ENCODE data around the gene NPR1. TPM values are rescaled to one million over a fixed set of nuclear protein-coding genes. Genes with fewer than 3 reads are reported as not detected.
A peak's percentile ranks its signal among the peaks of the same experiment; 100 is the strongest.
"Not testable (repeated sequence)": the region's sequence is repeated elsewhere in the genome, so short reads cannot be mapped to it uniquely, and the experiment has no call there.

NPR1 gene
- total RNA-seq, 1 donor, result 3.9 TPM

DNA sequence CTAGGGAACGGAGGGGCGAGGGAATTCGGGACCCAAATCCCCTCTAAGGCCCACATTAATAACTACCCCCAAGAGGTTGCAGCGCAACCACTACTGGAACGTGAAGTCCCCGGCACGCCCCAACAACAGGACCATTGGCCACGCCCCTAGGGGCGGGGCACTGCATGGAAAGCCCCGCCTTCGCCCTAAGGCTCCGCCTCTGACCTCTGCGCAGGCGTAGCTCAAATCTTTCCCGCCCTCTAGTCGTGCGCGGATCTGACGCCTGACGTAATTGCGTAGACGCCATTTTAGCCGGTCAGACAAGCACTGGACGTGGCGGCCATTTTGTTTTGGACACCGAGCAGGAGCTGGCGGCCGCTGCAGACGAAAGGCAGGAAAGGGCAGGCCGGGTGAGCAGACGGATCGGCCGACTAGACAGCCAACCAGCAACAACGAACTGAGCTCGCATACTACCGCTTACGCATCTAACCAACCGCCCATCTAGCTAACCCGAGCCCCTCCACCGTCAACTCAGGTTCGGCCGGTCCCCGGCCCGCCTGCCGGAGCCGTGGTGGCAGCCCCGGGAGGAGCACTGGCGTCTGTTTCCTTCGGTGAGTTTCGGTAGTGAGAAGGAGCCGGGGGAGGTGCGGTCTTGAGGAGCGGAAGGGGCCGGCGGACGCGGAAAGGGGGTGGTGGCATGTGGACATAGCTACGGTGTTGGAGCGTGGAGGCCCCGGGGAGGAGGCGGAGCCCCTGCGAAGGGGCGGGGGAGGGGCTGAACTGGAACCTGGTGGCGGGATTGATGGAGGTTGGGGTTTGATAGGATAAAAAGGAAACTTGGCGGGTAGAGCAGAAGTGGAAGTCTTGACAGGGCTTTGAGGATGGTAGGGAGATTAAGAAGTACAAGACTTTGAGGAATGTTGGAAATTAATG, 44.5 kb upstream of the NPR1 start, which contains the start of gene CHTOP:
CHTOP (plus strand) TSS at position 313 of the 912 bp plus-strand sequence. CDS start 2,523 bp downstream, outside the sequence.
- peak within 1 kb of the TSS; percentile 100 for H3K4me3 ChIP-seq (ENCODE audit: low read depth, low read length)
- TF ChIP-seq, protein P1, sequence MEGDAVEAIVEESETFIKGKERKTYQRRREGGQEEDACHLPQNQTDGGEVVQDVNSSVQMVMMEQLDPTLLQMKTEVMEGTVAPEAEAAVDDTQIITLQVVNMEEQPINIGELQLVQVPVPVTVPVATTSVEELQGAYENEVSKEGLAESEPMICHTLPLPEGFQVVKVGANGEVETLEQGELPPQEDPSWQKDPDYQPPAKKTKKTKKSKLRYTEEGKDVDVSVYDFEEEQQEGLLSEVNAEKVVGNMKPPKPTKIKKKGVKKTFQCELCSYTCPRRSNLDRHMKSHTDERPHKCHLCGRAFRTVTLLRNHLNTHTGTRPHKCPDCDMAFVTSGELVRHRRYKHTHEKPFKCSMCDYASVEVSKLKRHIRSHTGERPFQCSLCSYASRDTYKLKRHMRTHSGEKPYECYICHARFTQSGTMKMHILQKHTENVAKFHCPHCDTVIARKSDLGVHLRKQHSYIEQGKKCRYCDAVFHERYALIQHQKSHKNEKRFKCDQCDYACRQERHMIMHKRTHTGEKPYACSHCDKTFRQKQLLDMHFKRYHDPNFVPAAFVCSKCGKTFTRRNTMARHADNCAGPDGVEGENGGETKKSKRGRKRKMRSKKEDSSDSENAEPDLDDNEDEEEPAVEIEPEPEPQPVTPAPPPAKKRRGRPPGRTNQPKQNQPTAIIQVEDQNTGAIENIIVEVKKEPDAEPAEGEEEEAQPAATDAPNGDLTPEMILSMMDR (IDR thresholded peaks at IDR 0.05; ENCODE audit: insufficient read depth, low read depth, low read length), result no peak

GRCh38 chr1:153635872-153636271, 42.6 kb upstream of the NPR1 start:
- no peak for DNase-seq (ENCODE audit: low read depth)
- TF ChIP-seq, protein P1 (IDR thresholded peaks at IDR 0.05; ENCODE audit: insufficient read depth, low read depth, low read length), result no peak
- peak overlapping the region; percentile 100 for H3K4me3 ChIP-seq (ENCODE audit: low read depth, low read length)

More for the DNA sequence above, 44.5 kb upstream of the NPR1 start, which contains the start of gene CHTOP:
- DNase-seq (ENCODE audit: low read depth), result peak; percentile 99

DNA sequence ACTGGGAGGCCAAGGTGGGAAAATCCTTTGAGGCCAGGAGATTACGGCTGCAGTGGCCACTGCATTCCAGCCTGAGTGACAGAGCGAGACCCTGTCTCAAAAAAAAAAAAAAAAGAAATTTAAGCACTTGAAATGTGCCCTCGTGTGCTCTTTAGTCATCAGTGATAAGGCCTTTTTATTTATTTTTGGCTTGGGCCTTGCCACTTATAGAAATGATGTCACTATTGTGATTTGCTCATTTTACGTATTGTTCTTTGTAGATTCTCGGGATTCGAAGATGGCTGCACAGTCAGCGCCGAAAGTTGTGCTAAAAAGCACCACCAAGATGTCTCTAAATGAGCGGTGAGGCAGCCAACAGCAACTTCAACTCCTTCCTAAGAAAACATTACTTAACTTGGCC, 42.2 kb upstream of the NPR1 start:
- TF ChIP-seq, protein P1 (IDR thresholded peaks at IDR 0.05; ENCODE audit: insufficient read depth, low read depth, low read length), result no peak
- no peak overlapping the region for H3K4me3 ChIP-seq (ENCODE audit: low read depth, low read length)
- DNase-seq (ENCODE audit: low read depth), result no peak

GRCh38 chr1:153638261-153638660, 40.2 kb upstream of the NPR1 start:
- TF ChIP-seq, protein P1 (IDR thresholded peaks at IDR 0.05; ENCODE audit: insufficient read depth, low read depth, low read length), result no peak
- no peak overlapping the region for H3K4me3 ChIP-seq (ENCODE audit: low read depth, low read length)
- DNase-seq (ENCODE audit: low read depth), result no peak

GRCh38 chr1:153639280-153639679, 39.2 kb upstream of the NPR1 start:
- H3K4me3 ChIP-seq (ENCODE audit: low read depth, low read length), result no peak overlapping the region
- TF ChIP-seq, protein P1 (IDR thresholded peaks at IDR 0.05; ENCODE audit: insufficient read depth, low read depth, low read length), result no peak
- no peak for DNase-seq (ENCODE audit: low read depth)

DNA sequence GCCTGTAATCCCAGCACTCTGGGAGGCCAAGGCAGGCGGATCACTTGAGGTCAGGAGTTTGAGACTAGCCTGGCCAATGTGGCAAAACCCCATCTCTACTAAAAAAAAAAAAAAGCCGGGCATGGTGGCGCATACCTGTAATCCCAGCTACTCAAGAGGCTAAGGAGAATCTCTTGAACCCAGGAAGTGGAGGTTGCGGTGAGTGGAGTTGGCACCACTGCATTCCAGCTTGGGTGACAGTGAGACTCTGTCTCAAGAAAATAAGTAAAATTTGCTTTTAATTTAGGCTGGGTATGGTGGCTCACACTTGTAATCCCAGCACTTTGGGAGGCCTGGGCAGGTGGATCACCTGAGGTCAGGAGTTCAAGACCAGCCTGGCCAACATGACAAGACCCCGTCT, 38.3 kb upstream of the NPR1 start:
- not testable (repeated sequence) for DNase-seq (ENCODE audit: low read depth); H3K4me3 ChIP-seq (ENCODE audit: low read depth, low read length)

GRCh38 chr1:153640861-153641260, 37.6 kb upstream of the NPR1 start:
- H3K4me3 ChIP-seq (ENCODE audit: low read depth, low read length), result no peak overlapping the region
- DNase-seq (ENCODE audit: low read depth), result no peak
- TF ChIP-seq, protein P1 (IDR thresholded peaks at IDR 0.05; ENCODE audit: insufficient read depth, low read depth, low read length), result no peak
